Ectodermal cell (in vitro differentiated cells): Measurements from ENCODE around the gene KCTD12.

Source experiments
- H3K27ac ChIP-seq: 2 replicates; pipeline ENCODE4 v1.7.0; 2013; ENCODE audit warnings: mild to moderate bottlenecking, low read depth, low read length; ENCODE audit not compliant: insufficient read depth, poor library complexity, severe bottlenecking
- H3K27me3 ChIP-seq: 2 replicates; pipeline ENCODE4 v1.7.0; 2013; ENCODE audit warnings: mild to moderate bottlenecking, low read length; ENCODE audit not compliant: insufficient read depth, control insufficient read depth, poor library complexity, severe bottlenecking
- H3K36me3 ChIP-seq: one replicate; pipeline ENCODE4 v1.7.0; 2013; ENCODE audit warnings: low read length; ENCODE audit not compliant: control insufficient read depth, insufficient read depth
- H3K4me1 ChIP-seq: one replicate; pipeline ENCODE4 v1.7.0; 2013; ENCODE audit warnings: low read length; ENCODE audit not compliant: control insufficient read depth, insufficient read depth
- H3K4me3 ChIP-seq: 2 replicates; pipeline ENCODE4 v1.7.0; 2013; ENCODE audit warnings: low read depth, low read length, control low read depth; ENCODE audit not compliant: insufficient read depth
- H3K9me3 ChIP-seq: 2 replicates; pipeline ENCODE4 v1.7.0; 2013; ENCODE audit warnings: mild to moderate bottlenecking, low read length, moderate library complexity; ENCODE audit not compliant: control insufficient read depth
- WGBS, 2 experiments: methylation state at CpG; one replicate each; pipeline ENCODE4 v1.1.7; 2013; ENCODE audit warnings: missing lambda C conversion rate in 2 of 2; 5-methylcytosine and 5-hydroxymethylcytosine counted together

The KCTD12 gene

GRCh38 chr13:76864259-76864658, 21.9 kb downstream of the KCTD12 start:
- Histone ChIP-seq H3K36me3 (no peaks in the 10 kb centered on the region), H3K27ac (no peak overlapping the region), H3K4me3 (no peak overlapping the region), H3K4me1 (no peaks in the 10 kb centered on the region), H3K9me3 (no peaks in the 10 kb centered on the region), H3K27me3 (no peaks in the 10 kb centered on the region)

GRCh38 chr13:76863022-76863421, 23.2 kb downstream of the KCTD12 start:
- 90 to 97% methylated on average over 2 of the region's 3 CpGs for WGBS, 2 experiments

GRCh38 chr13:76861859-76862258, 24.3 kb downstream of the KCTD12 start:
- Histone ChIP-seq H3K27me3 (no peaks in the 10 kb centered on the region), H3K27ac (no peak overlapping the region), H3K4me1 (no peaks in the 10 kb centered on the region), H3K36me3 (no peaks in the 10 kb centered on the region), H3K9me3 (no peaks in the 10 kb centered on the region), H3K4me3 (no peak overlapping the region)
- WGBS, 2 experiments, result 84 to 89% methylated on average over 3 of the region's 3 CpGs

More at GRCh38 chr13:76863022-76863421, 23.2 kb downstream of the KCTD12 start:
- Histone ChIP-seq H3K36me3 (no peaks in the 10 kb centered on the region), H3K4me3 (no peak overlapping the region), H3K4me1 (no peaks in the 10 kb centered on the region), H3K27ac (no peak overlapping the region), H3K27me3 (no peaks in the 10 kb centered on the region), H3K9me3 (no peaks in the 10 kb centered on the region)

GRCh38 chr13:76860706-76861105, 25.5 kb downstream of the KCTD12 start:
- no peaks in the 10 kb centered on the region for H3K4me1 ChIP-seq
- WGBS, 2 experiments, result 87 to 91% methylated on average over 2 of the region's 2 CpGs
- H3K4me3 ChIP-seq, result no peak overlapping the region
- H3K27ac ChIP-seq, result no peak overlapping the region
- no peaks in the 10 kb centered on the region for H3K36me3 ChIP-seq
- H3K27me3 ChIP-seq, result no peaks in the 10 kb centered on the region
- H3K9me3 ChIP-seq, result no peaks in the 10 kb centered on the region

GRCh38 chr13:76854894-76855293, 31.3 kb downstream of the KCTD12 start:
- WGBS, 2 experiments, result 100% methylated on average over 1 of the region's 1 CpG
- Histone ChIP-seq H3K4me1 (no peaks in the 10 kb centered on the region), H3K36me3 (no peaks in the 10 kb centered on the region), H3K9me3 (no peaks in the 10 kb centered on the region), H3K27ac (no peak overlapping the region), H3K27me3 (no peaks in the 10 kb centered on the region), H3K4me3 (no peak overlapping the region)

GRCh38 chr13:76853921-76854608, 32.1 kb downstream of the KCTD12 start:
- Histone ChIP-seq H3K4me3 (no peak overlapping the region), H3K9me3 (no peaks in the 10 kb centered on the region), H3K27me3 (no peaks in the 10 kb centered on the region), H3K4me1 (no peaks in the 10 kb centered on the region), H3K27ac (no peak overlapping the region), H3K36me3 (no peaks in the 10 kb centered on the region)
- 98% methylated on average over 3 of the region's 4 CpGs; no CpG with 5 or more reads in 1 of the 2 experiments for WGBS, 2 experiments

- 90 to 94% methylated on average over 1 of the region's 1 CpG for WGBS, 2 experiments
- Histone ChIP-seq H3K27ac (no peak overlapping the region), H3K4me1 (no peaks in the 10 kb centered on the region), H3K27me3 (no peaks in the 10 kb centered on the region), H3K36me3 (no peaks in the 10 kb centered on the region), H3K9me3 (no peaks in the 10 kb centered on the region), H3K4me3 (no peak overlapping the region)
These were observed 32.7 kb downstream of the KCTD12 start for GRCh38 chr13:76853481-76853880.

- Histone ChIP-seq H3K4me1 (no peaks in the 10 kb centered on the region), H3K27ac (no peak overlapping the region), H3K27me3 (no peaks in the 10 kb centered on the region), H3K9me3 (no peaks in the 10 kb centered on the region), H3K4me3 (no peak overlapping the region), H3K36me3 (no peaks in the 10 kb centered on the region)
- WGBS, 2 experiments, result 75 to 80% methylated on average over 2 of the region's 2 CpGs
These were observed 33.2 kb downstream of the KCTD12 start for GRCh38 chr13:76852986-76853385.

- WGBS, 2 experiments, result 86 to 95% methylated on average over 2 to 4 of the region's 4 CpGs
- Histone ChIP-seq H3K27me3 (no peaks in the 10 kb centered on the region), H3K4me1 (no peaks in the 10 kb centered on the region), H3K27ac (no peak overlapping the region), H3K36me3 (no peaks in the 10 kb centered on the region), H3K9me3 (no peaks in the 10 kb centered on the region), H3K4me3 (no peak overlapping the region)
These were observed 34.2 kb downstream of the KCTD12 start for GRCh38 chr13:76851961-76852360.

GRCh38 chr13:76849493-76849892, 36.7 kb downstream of the KCTD12 start:
- H3K36me3 ChIP-seq, result no peaks in the 10 kb centered on the region
- no peaks in the 10 kb centered on the region for H3K27me3 ChIP-seq
- H3K9me3 ChIP-seq, result no peaks in the 10 kb centered on the region
- WGBS, 2 experiments, result 92 to 96% methylated on average over 6 of the region's 6 CpGs
- H3K4me3 ChIP-seq, result no peak overlapping the region
- H3K27ac ChIP-seq, result no peak overlapping the region
- H3K4me1 ChIP-seq, result no peaks in the 10 kb centered on the region

GRCh38 chr13:76848596-76848995, 37.6 kb downstream of the KCTD12 start:
- no peaks in the 10 kb centered on the region for H3K4me1 ChIP-seq
- no peaks in the 10 kb centered on the region for H3K9me3 ChIP-seq
- 81 to 82% methylated on average over 3 of the region's 3 CpGs for WGBS, 2 experiments
- no peak overlapping the region for H3K27ac ChIP-seq
- no peaks in the 10 kb centered on the region for H3K36me3 ChIP-seq
- no peak overlapping the region for H3K4me3 ChIP-seq
- no peaks in the 10 kb centered on the region for H3K27me3 ChIP-seq
